HepG2 (cell line): ENCODE data around the gene PIM3. TPM values are rescaled to one million over a fixed set of nuclear protein-coding genes. Genes with fewer than 3 reads are reported as not detected.

Source experiments
- ATAC-seq: fragments of 200-7000 bp; cut with Tn5 transposase; 3 replicates; pipeline ENCODE4 v1.9.1; 2020; ENCODE audit warnings: mild to moderate bottlenecking, moderate library complexity
- BruUV-seq: library from RNA; stranded (reverse); fragments of 400-500 nt; replicated peaks from 2 replicates; lab custom pipeline; 2021; lab: Mats Ljungman, UMichigan
- CTCF ChIA-PET: fragments of 300-600 bp; formaldehyde crosslinking; extraction: SDS; loops from one replicate; lab custom pipeline; 2021; ENCODE audit warnings: low total read pairs, inconsistent platforms, low intra/inter-chr PET ratio; lab: Yijun Ruan, JAX
- POLR2A ChIA-PET: fragments of 350-600 bp; sonication (Branson Sonifier 250); formaldehyde crosslinking; loops from one replicate; lab custom pipeline; 2020; ENCODE audit warnings: antibody characterized with exemption, inconsistent platforms; lab: Yijun Ruan, JAX
- DNase-seq: peaks from one replicate; pipeline ENCODE4 v3.0.0-alpha.2; 2015; ENCODE audit warnings: low spot score
- FAIRE-seq: peaks from 3 replicates; lab custom pipeline; 2011; peaks lifted over from hg19 to GRCh38; lab: Jason Lieb, UNC
- H2AFZ ChIP-seq: one replicate; pipeline ENCODE4 v1.6.1; 2011; ENCODE audit warnings: low read length, inconsistent platforms
- H3K27ac ChIP-seq: fragments of 300-600 bp; 3 replicates; pipeline ENCODE4 v1.8.0; 2011; ENCODE audit warnings: mixed run types, mild to moderate bottlenecking, mixed read lengths, low read length, inconsistent platforms; ENCODE audit not compliant: insufficient read depth; ENCODE audit errors: extremely low read length
- H3K27me3 ChIP-seq, 2 experiments: fragments of 200-600 bp in 1 of 2; 2 replicates in 1 of 2; 3 replicates in 1 of 2; pipeline versions ENCODE4 v1.6.0 to v1.8.0; 2011; ENCODE audit warnings: low read length in 2 of 2, mild to moderate bottlenecking in 2 of 2, moderate library complexity in 2 of 2, inconsistent platforms in 1 of 2; ENCODE audit not compliant: insufficient read depth in 2 of 2, control insufficient read depth in 1 of 2
- H3K36me3 ChIP-seq, 2 experiments: fragments of 200-600 bp in 1 of 2; replicated peaks in 1 of 2; 2 replicates in 1 of 2; 3 replicates in 1 of 2; pipeline versions ENCODE4 v1.5.1 to v1.8.0; 2011; ENCODE audit warnings: low read length in 2 of 2, inconsistent platforms in 1 of 2; ENCODE audit not compliant: insufficient read depth in 2 of 2, control insufficient read depth in 1 of 2
- H3K4me1 ChIP-seq: 2 replicates; pipeline ENCODE4 v1.5.1; 2012; ENCODE audit warnings: low read length, inconsistent platforms; ENCODE audit not compliant: insufficient read depth
- H3K4me2 ChIP-seq: 2 replicates; pipeline ENCODE4 v1.6.0; 2011; ENCODE audit warnings: low read depth, low read length, inconsistent platforms
- H3K4me3 ChIP-seq, 3 experiments: fragments of 200-600 bp in 1 of 3; sonication (generic), shearing (Covaris generic) in 1 of 3; replicated peaks in 1 of 3; 2 replicates each; pipeline ENCODE4 v1.5.1; 2011 to 2016; ENCODE audit warnings: low read length in 3 of 3, inconsistent platforms in 2 of 3, low read depth in 2 of 3, mild to moderate bottlenecking in 2 of 3, control low read depth in 1 of 3, mixed read lengths in 1 of 3; ENCODE audit not compliant: insufficient read depth in 1 of 3
- H3K79me2 ChIP-seq: one replicate; pipeline ENCODE4 v1.6.1; 2011; ENCODE audit warnings: low read length, inconsistent platforms; ENCODE audit not compliant: insufficient read depth
- H3K9ac ChIP-seq: 2 replicates; pipeline ENCODE4 v1.6.0; 2011; ENCODE audit warnings: mild to moderate bottlenecking, low read depth, low read length, inconsistent platforms; ENCODE audit not compliant: insufficient read depth
- H3K9me3 ChIP-seq: 2 replicates; pipeline ENCODE4 v1.5.1; 2012; ENCODE audit warnings: mild to moderate bottlenecking, low read length
- H4K20me1 ChIP-seq: 2 replicates; pipeline ENCODE4 v1.6.0; 2011; ENCODE audit warnings: inconsistent platforms, mild to moderate bottlenecking, low read length, moderate library complexity; ENCODE audit not compliant: insufficient read depth
- ARID3A ChIP-seq: IDR thresholded peaks from 2 replicates; pipeline ENCODE4 v1.6.1; 2012; ENCODE audit warnings: low read depth, low read length, improper control_type of control experiment
- BORCS8-MEF2B ChIP-seq: sonication (generic); formaldehyde crosslinking; IDR thresholded peaks from 2 replicates; pipeline ENCODE4 v1.8.0; 2022; ENCODE audit warnings: mild to moderate bottlenecking, missing genetic modification reagents
- CCAR2 ChIP-seq: fragments of 200-400 bp; formaldehyde crosslinking; optimal IDR thresholded peaks from 2 replicates; pipeline ENCODE3; 2018; ENCODE audit warnings: low read depth, mild to moderate bottlenecking, low read length, moderate library complexity
- LBX2 ChIP-seq: sonication (generic); formaldehyde crosslinking; IDR thresholded peaks from 2 replicates; pipeline ENCODE4 v1.5.0; 2020; ENCODE audit warnings: missing genetic modification reagents, mild to moderate bottlenecking, borderline replicate concordance
- SCMH1 ChIP-seq: sonication (generic); formaldehyde crosslinking; IDR thresholded peaks from 2 replicates; pipeline ENCODE4 v1.9.0; 2021; ENCODE audit warnings: missing genetic modification reagents, mild to moderate bottlenecking, borderline replicate concordance
- TERF1 ChIP-seq: sonication (generic); formaldehyde crosslinking; IDR thresholded peaks from 2 replicates; pipeline ENCODE4 v1.8.0; 2022; ENCODE audit warnings: mild to moderate bottlenecking, missing genetic modification reagents, moderate library complexity
- TFAP4 ChIP-seq: sonication (generic); IDR thresholded peaks from 2 replicates; pipeline ENCODE4 v1.6.1; 2016; ENCODE audit warnings: low read depth, borderline replicate concordance
- ZNF280B ChIP-seq: sonication (generic); formaldehyde crosslinking; IDR thresholded peaks from 2 replicates; pipeline ENCODE4 v1.5.0; 2020; ENCODE audit warnings: missing genetic modification reagents, mild to moderate bottlenecking, borderline replicate concordance
- ZNF574 ChIP-seq: sonication (generic); formaldehyde crosslinking; IDR thresholded peaks from 2 replicates; pipeline ENCODE4 v1.4.0; 2020; ENCODE audit warnings: missing genetic modification reagents
- ZNF7 ChIP-seq: IDR thresholded peaks from 2 replicates; pipeline ENCODE4 v1.6.1; 2016; ENCODE audit warnings: missing biosample characterization, missing genetic modification reagents
- WGBS: methylation state at CpG from one replicate; pipeline ENCODE4 v1.1.6; 2017; ENCODE audit warnings: low lambda C conversion rate; 5-methylcytosine and 5-hydroxymethylcytosine counted together
- in situ Hi-C: cut with HindIII; loops from 2 replicates; pipeline ENCODE4 v1.10.0; 2017; ENCODE audit warnings: low pct_unique_long_range_greater_than_20kb; ENCODE audit not compliant: extremely low pct_ligation_motif_present
- intact Hi-C: fragments of 100-400 bp; cut with micrococcal nuclease; formaldehyde crosslinking; loops from one replicate; pipeline ENCODE4 v1.10.0; 2022; ENCODE audit not compliant: unreplicated experiment
- polyA plus RNA-seq, 8 experiments: library from polyadenylated mRNA; depleted of rRNA in 3 of 8; stranded (reverse) in 7 of 8; unstranded in 1 of 8; fragments of >200 nt; fragmentation: Illumina TruSeq in 4 of 8; extraction: Trizol in 4 of 8; gene quantifications; 2 replicates each; pipeline versions ENCODE4 v1.2.1 to v1.2.3, GENCODE V29; 2011 to 2016; ENCODE audit warnings: low read depth in 4 of 8, missing spikeins in 1 of 8, mixed read lengths in 1 of 8; ENCODE audit not compliant: insufficient read depth in 1 of 8
- total RNA-seq, 5 experiments: library from RNA; depleted of rRNA; stranded (reverse); fragments of >200 nt; fragmentation: Illumina TruSeq; extraction: Trizol; gene quantifications; 2 replicates each; pipeline ENCODE4 v1.2.3, GENCODE V29; 2016; ENCODE audit warnings: low read depth in 1 of 5

Gene PIM3
- total and polyA plus RNA-seq, 2 of the 13 experiments (the other 11 are each of a cell fraction or from before 2014, with no cell fraction given): 21.6 to 31.2 TPM

- ChIA-PET CTCF (no interaction called here), POLR2A (no interaction called here)
- Histone ChIP-seq H3K4me2 (no peak overlapping the region), H3K79me2 (no peaks in the 10 kb centered on the region), H3K27me3 (no peaks in the 10 kb centered on the region), H3K9ac (no peak overlapping the region), H3K9me3 (no peaks in the 10 kb centered on the region), H4K20me1 (no peaks in the 10 kb centered on the region), H3K4me1 (peaks cover 11% of the 10 kb centered on the region), H3K36me3 (peaks cover 0 to 10% of the 10 kb centered on the region in 2 experiments; a peak in 3 of 5 replicates), H2AFZ (no peak overlapping the region), H3K27ac (no peak overlapping the region), H3K4me3 (no peak overlapping the region)
- no peak for DNase-seq
- no peak for ATAC-seq
- FAIRE-seq: no peak
- no TSS peak for BruUV-seq
- WGBS: 95% methylated on average over 29 of the region's 31 CpGs
- intact Hi-C loops (no loop called here), in situ Hi-C loops (loop anchor here (5.0 kb wide), 1 partner anchor 157 kb away; no protein-coding TSS in a partner anchor)
- TF ChIP-seq LBX2 (CRISPR knock-in tag) (no peak), ZNF574 (CRISPR knock-in tag) (no peak), SCMH1 (CRISPR knock-in tag) (no peak), ZNF7 (no peak), TFAP4 (no peak), CCAR2 (no peak), BORCS8-MEF2B (no peak), ZNF280B (CRISPR knock-in tag) (no peak), TERF1 (CRISPR knock-in tag) (no peak), ARID3A (no peak)
Observed at GRCh38 chr22:49924113-49924833, 36.3 kb upstream of the PIM3 start.
